PC-9 (cell line): ENCODE results near the gene PALLD.

ENCODE experiments used
- EZH2 ChIP-seq: fragments of 200-600 bp; sonication (generic); IDR thresholded peaks from 2 replicates; pipeline ENCODE4 v1.8.0; 2017; ENCODE audit warnings: antibody characterized with exemption, low read depth
- TF ChIP-seq, protein P1 (sequence below): fragments of 200-600 bp; sonication (generic); conservative IDR thresholded peaks from 2 replicates; pipeline ENCODE4 v1.6.1; 2017; ENCODE audit warnings: mixed run types, antibody characterized with exemption, mild to moderate bottlenecking, moderate library complexity

DNA sequence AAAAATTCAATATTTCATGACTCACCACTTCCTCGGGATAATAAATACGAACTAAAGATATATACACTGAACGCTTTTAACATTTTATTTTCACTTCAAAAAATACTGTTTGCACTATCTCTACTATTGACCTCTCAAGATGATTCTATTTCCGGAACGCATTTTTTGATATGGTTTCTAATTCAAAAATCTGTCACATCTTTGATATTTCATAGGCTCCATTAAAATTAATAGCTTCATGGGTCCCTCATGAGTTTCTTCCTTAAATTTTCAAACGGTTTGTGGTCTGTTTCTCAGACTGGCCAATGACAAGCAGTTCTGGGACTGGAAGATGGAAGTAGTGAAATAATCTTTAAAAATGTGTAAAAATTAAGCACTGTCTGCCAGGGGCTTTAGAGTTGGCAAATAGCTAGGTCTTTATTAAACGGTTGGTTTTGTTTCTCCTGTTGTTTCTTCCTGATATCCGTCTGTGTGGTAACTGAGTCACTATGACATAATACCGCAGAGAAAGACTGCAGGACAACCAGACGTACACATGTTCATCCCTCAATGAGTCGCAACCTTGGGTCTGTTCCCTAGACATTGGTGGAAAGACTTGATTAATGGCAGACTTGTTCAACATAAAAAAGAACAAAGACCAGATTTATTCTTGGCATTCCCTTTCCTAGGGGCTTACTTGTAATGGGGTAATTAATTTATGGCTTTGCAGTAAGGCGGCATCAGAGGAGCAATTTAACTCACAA lies 133.8 kb downstream of the PALLD start:
- no peak for TF ChIP-seq EZH2
- TF ChIP-seq, protein P1, sequence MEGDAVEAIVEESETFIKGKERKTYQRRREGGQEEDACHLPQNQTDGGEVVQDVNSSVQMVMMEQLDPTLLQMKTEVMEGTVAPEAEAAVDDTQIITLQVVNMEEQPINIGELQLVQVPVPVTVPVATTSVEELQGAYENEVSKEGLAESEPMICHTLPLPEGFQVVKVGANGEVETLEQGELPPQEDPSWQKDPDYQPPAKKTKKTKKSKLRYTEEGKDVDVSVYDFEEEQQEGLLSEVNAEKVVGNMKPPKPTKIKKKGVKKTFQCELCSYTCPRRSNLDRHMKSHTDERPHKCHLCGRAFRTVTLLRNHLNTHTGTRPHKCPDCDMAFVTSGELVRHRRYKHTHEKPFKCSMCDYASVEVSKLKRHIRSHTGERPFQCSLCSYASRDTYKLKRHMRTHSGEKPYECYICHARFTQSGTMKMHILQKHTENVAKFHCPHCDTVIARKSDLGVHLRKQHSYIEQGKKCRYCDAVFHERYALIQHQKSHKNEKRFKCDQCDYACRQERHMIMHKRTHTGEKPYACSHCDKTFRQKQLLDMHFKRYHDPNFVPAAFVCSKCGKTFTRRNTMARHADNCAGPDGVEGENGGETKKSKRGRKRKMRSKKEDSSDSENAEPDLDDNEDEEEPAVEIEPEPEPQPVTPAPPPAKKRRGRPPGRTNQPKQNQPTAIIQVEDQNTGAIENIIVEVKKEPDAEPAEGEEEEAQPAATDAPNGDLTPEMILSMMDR: no peak
